Mesenchymal stem cell (in vitro differentiated cells and primary cell): ENCODE data around the gene CACNG5.

Experiments
- DNase-seq: peaks from one replicate; pipeline ENCODE4 v3.0.0-alpha.2; 2013
- H2AFZ ChIP-seq: one replicate; pipeline ENCODE4 v1.6.1; 2013; ENCODE audit warnings: low read depth, mild to moderate bottlenecking, control low read depth, inconsistent platforms, low read length, moderate library complexity
- H2AK5ac ChIP-seq: 2 replicates; pipeline ENCODE4 v1.6.1; 2013; ENCODE audit warnings: low read length, moderate library complexity, mild to moderate bottlenecking, inconsistent platforms; ENCODE audit not compliant: severe bottlenecking
- H2BK120ac ChIP-seq: one replicate; pipeline ENCODE4 v1.6.1; 2013; ENCODE audit warnings: low read depth, mild to moderate bottlenecking, inconsistent platforms, low read length, moderate library complexity
- H2BK12ac ChIP-seq, 2 experiments: one replicate each; pipeline ENCODE4 v1.6.1; 2013; ENCODE audit warnings: inconsistent platforms in 2 of 2, low read length in 2 of 2, mild to moderate bottlenecking in 2 of 2, moderate library complexity in 2 of 2, control low read depth in 1 of 2
- H2BK15ac ChIP-seq: one replicate; pipeline ENCODE4 v1.6.1; 2013; ENCODE audit warnings: mild to moderate bottlenecking, low read depth, inconsistent platforms; ENCODE audit not compliant: poor library complexity, severe bottlenecking
- H2BK5ac ChIP-seq: 2 replicates; pipeline ENCODE4 v1.6.1; 2013; ENCODE audit warnings: low read depth, mild to moderate bottlenecking, low read length, control low read depth, inconsistent platforms; ENCODE audit not compliant: poor library complexity, severe bottlenecking
- H3K14ac ChIP-seq, 2 experiments: one replicate each; pipeline ENCODE4 v1.6.1; 2013; ENCODE audit warnings: inconsistent platforms in 2 of 2, low read length in 2 of 2, control low read depth in 1 of 2, mild to moderate bottlenecking in 1 of 2, moderate library complexity in 1 of 2
- H3K18ac ChIP-seq, 2 experiments: one replicate each; pipeline ENCODE4 v1.6.1; 2013; ENCODE audit warnings: inconsistent platforms in 2 of 2, low read length in 2 of 2, control low read depth in 1 of 2, low read depth in 1 of 2, mild to moderate bottlenecking in 1 of 2
- H3K23ac ChIP-seq, 2 experiments: one replicate each; pipeline ENCODE4 v1.6.1; 2013; ENCODE audit warnings: inconsistent platforms in 2 of 2, low read length in 2 of 2, mild to moderate bottlenecking in 2 of 2, moderate library complexity in 2 of 2, control low read depth in 1 of 2
- H3K27ac ChIP-seq: 2 replicates; pipeline ENCODE4 v1.5.1; 2013; ENCODE audit warnings: mild to moderate bottlenecking, moderate library complexity, low read length, control low read depth, inconsistent platforms; ENCODE audit not compliant: poor library complexity, severe bottlenecking
- H3K27me3 ChIP-seq, 2 experiments: 2 replicates each; pipeline versions ENCODE4 v1.6.1 to v1.7.0; 2013; ENCODE audit warnings: low read length in 2 of 2, mild to moderate bottlenecking in 2 of 2, moderate library complexity in 2 of 2, control low read depth in 1 of 2, inconsistent platforms in 1 of 2; ENCODE audit not compliant: control insufficient read depth in 1 of 2, insufficient read depth in 1 of 2
- H3K36me3 ChIP-seq, 2 experiments: 2 replicates each; pipeline versions ENCODE4 v1.6.1 to v1.7.0; 2013; ENCODE audit warnings: low read length in 2 of 2, control low read depth in 1 of 2, inconsistent platforms in 1 of 2, low read depth in 1 of 2, mild to moderate bottlenecking in 1 of 2; ENCODE audit not compliant: insufficient read depth in 2 of 2, control insufficient read depth in 1 of 2
- H3K4ac ChIP-seq, 2 experiments: one replicate each; pipeline ENCODE4 v1.6.1; 2013; ENCODE audit warnings: inconsistent platforms in 2 of 2, low read length in 2 of 2, mild to moderate bottlenecking in 2 of 2, moderate library complexity in 2 of 2, control low read depth in 1 of 2, low read depth in 1 of 2
- H3K4me1 ChIP-seq: 2 replicates; pipeline ENCODE4 v1.6.1; 2013; ENCODE audit warnings: low read depth, low read length, control low read depth; ENCODE audit not compliant: control insufficient read depth, insufficient read depth
- H3K4me2 ChIP-seq: 2 replicates; pipeline ENCODE4 v1.6.1; 2013; ENCODE audit warnings: low read length, mild to moderate bottlenecking, inconsistent platforms; ENCODE audit not compliant: poor library complexity, severe bottlenecking
- H3K4me3 ChIP-seq, 2 experiments: 2 replicates each; pipeline versions ENCODE4 v1.5.1 to v1.7.0; 2013; ENCODE audit warnings: low read length in 2 of 2, mild to moderate bottlenecking in 2 of 2, control low read depth in 1 of 2, low read depth in 1 of 2; ENCODE audit not compliant: insufficient read depth in 1 of 2
- H3K79me1 ChIP-seq: replicated peaks from 2 replicates; pipeline ENCODE4 v1.6.1; 2013; ENCODE audit warnings: mild to moderate bottlenecking, control low read depth, low read length, inconsistent platforms; ENCODE audit not compliant: poor library complexity, severe bottlenecking
- H3K9ac ChIP-seq: 2 replicates; pipeline ENCODE4 v1.7.0; 2013; ENCODE audit warnings: mild to moderate bottlenecking, low read length, moderate library complexity
- H3K9me3 ChIP-seq: 2 replicates; pipeline ENCODE4 v1.7.0; 2013; ENCODE audit warnings: mild to moderate bottlenecking, low read length; ENCODE audit not compliant: control insufficient read depth
- H4K8ac ChIP-seq: one replicate; pipeline ENCODE4 v1.6.1; 2013; ENCODE audit warnings: inconsistent platforms, mild to moderate bottlenecking, low read length, moderate library complexity
- H4K91ac ChIP-seq: one replicate; pipeline ENCODE4 v1.6.1; 2013; ENCODE audit warnings: mild to moderate bottlenecking, low read length, inconsistent platforms
- WGBS: methylation state at CpG from one replicate; pipeline ENCODE4 v1.1.7; 2013; ENCODE audit warnings: mixed read lengths; 5-methylcytosine and 5-hydroxymethylcytosine counted together

The CACNG5 gene

DNA sequence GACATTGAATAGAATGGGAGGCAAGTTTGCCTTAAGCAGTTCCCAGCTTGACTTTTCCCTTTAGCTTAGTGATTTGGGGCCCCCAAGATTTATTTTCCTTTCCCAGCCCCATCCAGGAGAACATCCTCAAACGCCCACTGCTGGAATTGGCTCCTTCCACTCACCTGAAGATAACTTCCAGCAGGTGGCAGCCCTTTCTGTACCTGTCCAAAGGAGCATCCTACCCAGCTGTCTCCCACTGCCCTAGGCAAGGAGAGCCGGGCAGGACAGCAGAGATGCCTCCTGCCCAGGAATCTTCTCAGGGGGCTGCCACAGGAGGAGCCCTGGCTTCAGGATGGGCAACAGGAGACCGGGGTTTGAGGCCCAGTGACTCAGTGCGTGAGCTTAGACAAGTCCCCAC, 6.4 kb downstream of the CACNG5 start:
- Histone ChIP-seq H3K27me3 (peaks cover 57 to 70% of the 10 kb centered on the region in 2 experiments), H3K4ac (no peak overlapping the region), H3K4me1 (no peaks in the 10 kb centered on the region), H3K4me3 (no peak overlapping the region), H2BK12ac (no peak overlapping the region), H3K27ac (no peak overlapping the region), H3K14ac (no peak overlapping the region), H4K91ac (no peak overlapping the region), H3K79me1 (no peaks in the 10 kb centered on the region), H3K36me3 (no peaks in the 10 kb centered on the region), H2AK5ac (no peak overlapping the region), H3K4me2 (no peak overlapping the region), H3K9me3 (no peaks in the 10 kb centered on the region), H2BK15ac (no peak overlapping the region), H2BK5ac (no peak overlapping the region), H3K18ac (no peak overlapping the region), H3K9ac (no peak overlapping the region), H4K8ac (no peak overlapping the region), H3K23ac (peak overlapping the region in 1 of 2 experiments; percentile 41), H2AFZ (no peak overlapping the region), H2BK120ac (no peak overlapping the region)
- 36% methylated on average over 3 of the region's 4 CpGs for WGBS
- no peak for DNase-seq

DNA sequence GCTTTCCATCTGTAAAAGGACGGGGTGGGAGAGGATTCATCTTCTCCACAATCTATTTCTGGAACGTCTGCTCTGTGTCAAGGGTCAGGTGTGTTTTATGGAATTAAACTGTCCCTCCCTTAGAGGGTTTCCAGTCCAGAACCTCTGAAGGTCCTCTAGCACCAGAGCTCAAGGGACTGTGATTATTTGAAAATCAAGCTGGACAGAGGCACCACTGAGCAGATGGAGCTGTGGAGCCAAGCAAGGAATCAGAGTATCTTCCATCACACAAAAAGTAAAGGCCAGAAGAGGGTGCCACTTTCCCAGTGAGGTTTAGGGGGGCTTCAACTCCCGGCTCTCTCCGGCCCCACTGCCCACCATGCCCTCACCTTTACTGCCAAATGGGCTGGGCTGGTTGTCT, 6.8 kb downstream of the CACNG5 start:
- Histone ChIP-seq H4K8ac (no peak overlapping the region), H3K4me2 (no peak overlapping the region), H2BK15ac (no peak overlapping the region), H2AFZ (no peak overlapping the region), H3K14ac (no peak overlapping the region), H3K9me3 (no peaks in the 10 kb centered on the region), H3K27ac (no peak overlapping the region), H3K18ac (no peak overlapping the region), H3K23ac (no peak overlapping the region), H3K4me1 (no peaks in the 10 kb centered on the region), H2AK5ac (no peak overlapping the region), H4K91ac (no peak overlapping the region), H2BK5ac (no peak overlapping the region), H3K79me1 (no peaks in the 10 kb centered on the region), H2BK120ac (no peak overlapping the region), H3K27me3 (peaks cover 53 to 69% of the 10 kb centered on the region in 2 experiments), H3K36me3 (no peaks in the 10 kb centered on the region), H2BK12ac (no peak overlapping the region), H3K4ac (no peak overlapping the region), H3K9ac (no peak overlapping the region), H3K4me3 (no peak overlapping the region)
- WGBS = 93% methylated on average over 1 of the region's 4 CpGs
- no peak for DNase-seq

DNA sequence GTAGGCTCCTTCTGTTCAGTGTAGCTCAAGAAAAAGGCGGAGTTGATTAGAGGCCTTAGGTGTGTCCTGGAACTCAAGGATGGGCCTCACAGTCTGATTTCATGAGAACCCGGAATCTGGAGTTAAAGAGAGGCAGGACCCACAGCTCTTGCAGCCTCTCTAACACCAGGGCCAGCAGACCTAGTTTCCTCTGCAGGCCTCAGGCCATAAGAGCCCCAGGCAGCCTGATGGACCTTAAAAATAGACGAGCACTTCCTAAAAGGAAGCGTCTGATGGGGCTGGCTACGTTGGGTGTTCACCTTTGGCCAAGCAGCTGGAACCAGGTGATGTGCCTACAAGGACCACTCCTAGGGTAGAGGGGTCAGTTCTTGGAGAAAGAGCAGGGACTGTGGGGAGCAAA, 7.6 kb downstream of the CACNG5 start:
- no peak overlapping the region for H4K8ac ChIP-seq
- peaks cover 46 to 65% of the 10 kb centered on the region in 2 experiments for H3K27me3 ChIP-seq
- no peaks in the 10 kb centered on the region for H3K79me1 ChIP-seq
- no peak overlapping the region for H3K9ac ChIP-seq
- no peak overlapping the region for H2BK12ac ChIP-seq
- no peak overlapping the region for H2BK15ac ChIP-seq
- no peak overlapping the region for H2BK120ac ChIP-seq
- H2AK5ac ChIP-seq = no peak overlapping the region
- H3K27ac ChIP-seq = no peak overlapping the region
- no peaks in the 10 kb centered on the region for H3K4me1 ChIP-seq
- no peak for DNase-seq
- no peaks in the 10 kb centered on the region for H3K36me3 ChIP-seq
- H3K23ac ChIP-seq = no peak overlapping the region
- H3K4ac ChIP-seq = no peak overlapping the region
- no peak overlapping the region for H2AFZ ChIP-seq
- no peak overlapping the region for H3K4me3 ChIP-seq
- H3K4me2 ChIP-seq = no peak overlapping the region
- H2BK5ac ChIP-seq = no peak overlapping the region
- no peak overlapping the region for H3K14ac ChIP-seq
- peaks cover 6% of the 10 kb centered on the region for H3K9me3 ChIP-seq
- no peak overlapping the region for H4K91ac ChIP-seq
- no peak overlapping the region for H3K18ac ChIP-seq
- 77% methylated on average over 5 of the region's 5 CpGs for WGBS

DNA sequence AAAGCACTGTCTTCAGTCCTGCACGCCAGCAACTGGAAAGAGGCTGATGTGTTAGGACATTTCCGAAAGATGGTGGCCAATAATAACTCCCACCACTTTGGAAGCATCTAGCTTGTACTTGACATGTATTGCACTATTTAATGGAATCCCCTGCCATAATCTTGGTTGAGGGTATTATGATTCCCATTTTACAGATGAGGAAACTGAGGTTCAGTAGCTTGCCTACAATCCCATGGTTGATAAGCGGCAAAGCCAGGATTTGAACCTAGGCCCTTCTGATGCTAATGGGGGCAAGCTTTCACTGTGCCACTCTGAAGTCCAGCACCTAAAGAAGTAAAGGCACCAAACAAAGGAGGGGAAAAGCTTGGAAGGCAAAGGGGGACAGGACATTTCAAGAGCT, 8.0 kb downstream of the CACNG5 start:
- Histone ChIP-seq H2BK120ac (no peak overlapping the region), H3K14ac (no peak overlapping the region), H3K4me1 (no peaks in the 10 kb centered on the region), H3K18ac (no peak overlapping the region), H3K4me2 (no peak overlapping the region), H3K36me3 (no peaks in the 10 kb centered on the region), H3K4me3 (no peak overlapping the region), H3K23ac (no peak overlapping the region), H2BK5ac (no peak overlapping the region), H3K27me3 (peaks cover 41 to 61% of the 10 kb centered on the region in 2 experiments), H2BK15ac (no peak overlapping the region), H3K9me3 (peaks cover 6% of the 10 kb centered on the region), H4K91ac (no peak overlapping the region), H3K79me1 (no peaks in the 10 kb centered on the region), H3K4ac (no peak overlapping the region), H3K9ac (no peak overlapping the region), H2AK5ac (no peak overlapping the region), H3K27ac (no peak overlapping the region), H4K8ac (no peak overlapping the region), H2AFZ (no peak overlapping the region), H2BK12ac (no peak overlapping the region)
- no peak for DNase-seq
- 96% methylated on average over 2 of the region's 3 CpGs for WGBS
